K562 (cell line): ENCODE results near the gene ELOVL5. TPM values are rescaled to one million over a fixed set of nuclear protein-coding genes. Genes with fewer than 3 reads are reported as not detected.
A peak's percentile ranks its signal among the peaks of the same experiment; 100 is the strongest.

Experiments used
- CBX8 ChIP-seq: fragments of 200-600 bp; sonication (generic); IDR thresholded peaks from 2 replicates; pipeline ENCODE4 v1.6.1; 2012; ENCODE audit warnings: borderline replicate concordance, mixed run types, low read depth, mild to moderate bottlenecking, moderate library complexity, mixed read lengths, low read length, control low read depth, inconsistent platforms; ENCODE audit not compliant: poor library complexity, severe bottlenecking; ENCODE audit errors: extremely low read depth
- E2F8 ChIP-seq: fragments of 450-650 bp; IDR thresholded peaks from 2 replicates; pipeline ENCODE4 v1.7.1; 2018; ENCODE audit warnings: mild to moderate bottlenecking, low read depth; ENCODE audit not compliant: partially characterized antibody
- ETV6 ChIP-seq, 3 experiments: fragments of 150-350 bp in 1 of 3; sonication (generic) in 1 of 3; formaldehyde crosslinking in 1 of 3; IDR thresholded peaks; 2 replicates each; pipeline versions ENCODE4 v1.6.1 to v1.8.0; 2014 to 2022; ENCODE audit warnings: borderline replicate concordance in 2 of 3, low read depth in 2 of 3, antibody characterized with exemption in 1 of 3, low read length in 1 of 3, mild to moderate bottlenecking in 1 of 3, missing genetic modification reagents in 1 of 3
- FOSL1 ChIP-seq: fragments of 200-800 bp; sonication (Bioruptor generic); conservative IDR thresholded peaks from 2 replicates; pipeline ENCODE4 v1.6.1; 2016; ENCODE audit warnings: missing genetic modification characterization, missing compliant biosample characterization
- GMEB1 ChIP-seq: fragments of 250-450 bp; sonication (Bioruptor Pico); IDR thresholded peaks from 2 replicates; pipeline ENCODE4 v1.4.0; 2020; ENCODE audit warnings: mild to moderate bottlenecking
- MAFK ChIP-seq: IDR thresholded peaks from 2 replicates; pipeline ENCODE4 v1.6.1; 2011; ENCODE audit warnings: low read length, improper control_type of control experiment
- POLR2G ChIP-seq: fragments of 200-400 bp; formaldehyde crosslinking; IDR thresholded peaks from 2 replicates; pipeline ENCODE4 v1.6.1; 2017; ENCODE audit warnings: low read depth, mild to moderate bottlenecking, antibody characterized with exemption, low read length, moderate library complexity
- SMAD3 ChIP-seq: fragments of 450-650 bp; formaldehyde crosslinking; conservative IDR thresholded peaks from 2 replicates; pipeline ENCODE4 v1.4.0; 2020; ENCODE audit warnings: mild to moderate bottlenecking
- TAF15 ChIP-seq: fragments of 200-400 bp; formaldehyde crosslinking; IDR thresholded peaks from 2 replicates; pipeline ENCODE4 v1.6.1; 2017; ENCODE audit warnings: mild to moderate bottlenecking, low read depth, low read length, moderate library complexity
- TAF7 ChIP-seq: fragments of 450-650 bp; IDR thresholded peaks from 2 replicates; pipeline ENCODE4 v1.6.1; 2016; ENCODE audit warnings: missing genetic modification characterization, missing compliant biosample characterization
- ZNF121 ChIP-seq: sonication (generic); formaldehyde crosslinking; conservative IDR thresholded peaks from 2 replicates; pipeline ENCODE4 v1.8.0; 2022; ENCODE audit warnings: missing genetic modification reagents
- ZNF263 ChIP-seq: sonication (generic); formaldehyde crosslinking; IDR thresholded peaks from 2 replicates; pipeline ENCODE4 v1.8.0; 2022; ENCODE audit warnings: mild to moderate bottlenecking, missing genetic modification reagents, borderline replicate concordance
- ZNF3 ChIP-seq: fragments of 250-450 bp; sonication (Bioruptor Pico); IDR thresholded peaks from 2 replicates; pipeline ENCODE4 v1.5.0; 2021; ENCODE audit warnings: mild to moderate bottlenecking, moderate library complexity
- ZNF311 ChIP-seq: fragments of 250-450 bp; sonication (Bioruptor Pico); IDR thresholded peaks from 2 replicates; pipeline ENCODE4 v1.4.0; 2020; ENCODE audit warnings: mild to moderate bottlenecking, moderate library complexity
- polyA plus RNA-seq, 8 experiments: library from polyadenylated mRNA; depleted of rRNA in 4 of 8; stranded (reverse) in 5 of 8; unstranded in 3 of 8; fragments of >200 nt; fragmentation: Nextera tagmentation in 2 of 8; fragmentation: Illumina TruSeq in 1 of 8; extraction: Ambion mirVana in 2 of 8; extraction: Trizol in 1 of 8; gene quantifications; 2 replicates each; pipeline versions ENCODE4 v1.2.1 to v1.2.3, GENCODE V29; 2011 to 2014; ENCODE audit warnings: inconsistent platforms in 1 of 8, missing spikeins in 1 of 8
- total RNA-seq, 7 experiments: library from RNA; depleted of rRNA in 6 of 7; stranded (reverse); fragments of >200 nt in 6 of 7; fragmentation: Illumina TruSeq in 2 of 7; extraction: Trizol in 2 of 7; gene quantifications; 2 replicates each; pipeline versions ENCODE4 v1.2.1 to v1.2.3, GENCODE V29; 2011 to 2021; ENCODE audit warnings: low replicate concordance in 1 of 7
- TF ChIP-seq, protein P1 (sequence below): sonication (generic); formaldehyde crosslinking; IDR thresholded peaks from 2 replicates; pipeline ENCODE4 v1.8.0; 2022; ENCODE audit warnings: missing genetic modification reagents, mild to moderate bottlenecking, borderline replicate concordance
- TF ChIP-seq, protein P2 (sequence below): fragments of 250-450 bp; sonication (Bioruptor Pico); IDR thresholded peaks from 2 replicates; pipeline ENCODE4 v1.8.0; 2021; ENCODE audit warnings: moderate library complexity, mild to moderate bottlenecking, inconsistent platforms
- TF ChIP-seq, protein P3 (sequence below): fragments of 250-450 bp; sonication (Bioruptor Pico); IDR thresholded peaks from 2 replicates; pipeline ENCODE4 v1.5.1; 2021; ENCODE audit warnings: mild to moderate bottlenecking

The ELOVL5 gene
- total and polyA plus RNA-seq, 9 of the 15 experiments (the other 6 are each of a cell fraction or from before 2014, with no cell fraction given) = 70.6 to 245 (median 132) TPM

- TF ChIP-seq ZNF263 (CRISPR knock-in tag) (no peak; the same call in 1 of the 2 replicates), POLR2G (peak; percentile 93), ETV6 (IDR thresholded peaks at IDR 0.05; ENCODE audit: borderline replicate concordance in 1 of 2, low read depth in 2 of 2, low read length in 1 of 2) (no peak), ETV6 (CRISPR knock-in tag; IDR thresholded peaks at IDR 0.05; ENCODE audit: borderline replicate concordance) (no peak), TAF7 (tag) (0 out of 2 replicates have a peak, but pooled peaks have one; percentile 10), FOSL1 (tag) (no peak), CBX8 (no peak), TAF15 (no peak), ZNF121 (no peak), E2F8 (peak; percentile 56), ZNF311 (CRISPR knock-in tag) (0 out of 2 replicates have a peak, but pooled peaks have one; percentile 8), MAFK (no peak), SMAD3 (CRISPR knock-in tag) (0 out of 2 replicates have a peak, but pooled peaks have one; percentile 34), ZNF3 (CRISPR knock-in tag) (no peak), GMEB1 (CRISPR knock-in tag) (no peak; the same call in 1 of the 2 replicates)
- TF ChIP-seq, protein P1, sequence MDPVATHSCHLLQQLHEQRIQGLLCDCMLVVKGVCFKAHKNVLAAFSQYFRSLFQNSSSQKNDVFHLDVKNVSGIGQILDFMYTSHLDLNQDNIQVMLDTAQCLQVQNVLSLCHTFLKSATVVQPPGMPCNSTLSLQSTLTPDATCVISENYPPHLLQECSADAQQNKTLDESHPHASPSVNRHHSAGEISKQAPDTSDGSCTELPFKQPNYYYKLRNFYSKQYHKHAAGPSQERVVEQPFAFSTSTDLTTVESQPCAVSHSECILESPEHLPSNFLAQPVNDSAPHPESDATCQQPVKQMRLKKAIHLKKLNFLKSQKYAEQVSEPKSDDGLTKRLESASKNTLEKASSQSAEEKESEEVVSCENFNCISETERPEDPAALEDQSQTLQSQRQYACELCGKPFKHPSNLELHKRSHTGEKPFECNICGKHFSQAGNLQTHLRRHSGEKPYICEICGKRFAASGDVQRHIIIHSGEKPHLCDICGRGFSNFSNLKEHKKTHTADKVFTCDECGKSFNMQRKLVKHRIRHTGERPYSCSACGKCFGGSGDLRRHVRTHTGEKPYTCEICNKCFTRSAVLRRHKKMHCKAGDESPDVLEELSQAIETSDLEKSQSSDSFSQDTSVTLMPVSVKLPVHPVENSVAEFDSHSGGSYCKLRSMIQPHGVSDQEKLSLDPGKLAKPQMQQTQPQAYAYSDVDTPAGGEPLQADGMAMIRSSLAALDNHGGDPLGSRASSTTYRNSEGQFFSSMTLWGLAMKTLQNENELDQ (CRISPR knock-in tag) = no peak
- TF ChIP-seq, protein P2, sequence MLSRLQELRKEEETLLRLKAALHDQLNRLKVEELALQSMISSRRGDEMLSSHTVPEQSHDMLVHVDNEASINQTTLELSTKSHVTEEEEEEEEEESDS (CRISPR knock-in tag) = no peak
- TF ChIP-seq, protein P3, sequence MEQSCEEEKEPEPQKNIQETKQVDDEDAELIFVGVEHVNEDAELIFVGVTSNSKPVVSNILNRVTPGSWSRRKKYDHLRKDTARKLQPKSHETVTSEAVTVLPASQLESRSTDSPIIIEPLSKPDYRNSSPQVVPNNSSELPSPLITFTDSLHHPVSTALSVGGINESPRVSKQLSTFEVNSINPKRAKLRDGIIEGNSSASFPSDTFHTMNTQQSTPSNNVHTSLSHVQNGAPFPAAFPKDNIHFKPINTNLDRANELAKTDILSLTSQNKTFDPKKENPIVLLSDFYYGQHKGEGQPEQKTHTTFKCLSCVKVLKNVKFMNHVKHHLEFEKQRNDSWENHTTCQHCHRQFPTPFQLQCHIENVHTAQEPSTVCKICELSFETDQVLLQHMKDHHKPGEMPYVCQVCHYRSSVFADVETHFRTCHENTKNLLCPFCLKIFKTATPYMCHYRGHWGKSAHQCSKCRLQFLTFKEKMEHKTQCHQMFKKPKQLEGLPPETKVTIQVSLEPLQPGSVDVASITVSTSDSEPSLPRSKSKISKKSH (CRISPR knock-in tag) = no peak
Observed at GRCh38 chr6:53359095-53359842, 10.5 kb upstream of the ELOVL5 start (continued).
